ENCODE data around the gene KRT77.

Gene KRT77

DNA sequence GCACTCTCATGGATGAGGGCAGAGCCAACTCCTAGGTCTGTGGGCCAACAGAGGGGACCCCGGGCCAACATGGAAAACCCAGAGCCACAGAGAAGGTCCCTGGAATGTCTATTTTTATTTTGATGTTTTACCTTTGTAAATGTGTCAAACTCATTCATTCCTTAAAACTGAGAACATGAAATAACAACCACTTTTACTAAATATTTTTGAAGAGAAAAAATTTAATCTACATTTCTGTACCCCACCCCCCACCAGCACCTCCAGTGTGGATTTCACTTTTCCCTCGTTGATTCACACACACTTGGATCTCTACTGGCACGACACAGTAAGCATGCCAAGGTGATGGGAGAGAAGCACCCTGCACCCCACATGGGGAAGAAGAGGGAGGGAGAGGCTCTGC is 6.7 kb downstream of the KRT77 start:
- Mint-ChIP-seq H3K4me3 (no peak overlapping the region), H3K9me3 (no peaks in the 10 kb centered on the region), H3K27me3 (peaks cover 24 to 79% of the 10 kb centered on the region in 2 donors), H3K27ac (no peak overlapping the region), H3K4me1 (ENCODE audit: low read depth in 2 of 2) (peaks cover 10 to 14% of the 10 kb centered on the region in 2 donors), H3K36me3 (ENCODE audit: insufficient read depth) (peaks cover 2% of the 10 kb centered on the region)
- DNase-seq (no peak), ATAC-seq (replicated peaks) (no peak)

DNA sequence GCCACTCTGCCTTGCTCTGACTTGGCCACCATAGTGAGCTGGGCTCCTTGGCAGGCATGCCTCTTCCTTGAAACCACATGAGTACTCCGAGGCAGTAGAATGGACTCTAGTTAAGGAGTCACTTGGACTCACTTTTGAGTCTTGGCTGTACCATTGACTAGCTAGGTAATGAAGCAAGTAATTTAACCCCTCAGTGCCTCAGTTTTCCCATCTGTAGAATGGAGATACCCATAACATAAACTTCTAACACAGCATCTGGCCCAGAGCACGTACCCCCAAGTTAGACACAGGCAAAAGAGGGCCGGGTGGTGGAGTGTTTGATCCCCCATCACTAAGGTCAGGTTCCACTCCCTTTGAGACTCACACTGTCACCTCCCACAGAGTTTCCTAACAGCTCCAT is 8.3 kb downstream of the KRT77 start:
- Mint-ChIP-seq H3K4me3 (no peak overlapping the region), H3K9me3 (no peaks in the 10 kb centered on the region), H3K27me3 (peaks cover 19 to 71% of the 10 kb centered on the region in 2 donors), H3K27ac (no peak overlapping the region), H3K4me1 (ENCODE audit: low read depth in 2 of 2) (peaks cover 19 to 24% of the 10 kb centered on the region in 2 donors), H3K36me3 (ENCODE audit: insufficient read depth) (peaks cover 5% of the 10 kb centered on the region)
- DNase-seq (no peak), ATAC-seq (replicated peaks) (no peak)

DNA sequence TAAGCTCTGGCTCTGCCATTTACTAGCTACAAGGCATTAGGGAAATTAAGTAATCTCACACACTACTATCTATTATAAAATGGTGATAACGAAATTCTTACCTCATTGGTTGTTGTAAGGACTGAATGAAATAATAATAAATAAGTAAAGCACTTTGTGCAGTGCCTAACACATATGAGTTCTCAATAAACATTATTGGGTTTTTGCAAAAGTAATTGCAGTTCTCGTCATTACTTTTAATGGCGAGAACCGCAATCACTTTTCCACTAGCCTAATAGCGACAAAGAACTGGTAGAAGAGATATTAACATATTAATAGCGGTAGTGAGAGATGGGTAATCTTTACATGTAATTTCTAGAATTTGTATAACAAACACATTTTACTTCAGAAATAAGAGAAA is 9.2 kb downstream of the KRT77 start:
- peaks cover 19 to 24% of the 10 kb centered on the region in 2 donors for H3K4me1 Mint-ChIP-seq (ENCODE audit: low read depth in 2 of 2)
- peaks cover 19 to 63% of the 10 kb centered on the region in 2 donors for H3K27me3 Mint-ChIP-seq
- ATAC-seq (replicated peaks) (no peak), DNase-seq (no peak)
- peaks cover 3% of the 10 kb centered on the region for H3K36me3 Mint-ChIP-seq (ENCODE audit: insufficient read depth)
- no peaks in the 10 kb centered on the region for H3K9me3 Mint-ChIP-seq
- no peak overlapping the region for H3K4me3 Mint-ChIP-seq
- no peak overlapping the region for H3K27ac Mint-ChIP-seq

DNA sequence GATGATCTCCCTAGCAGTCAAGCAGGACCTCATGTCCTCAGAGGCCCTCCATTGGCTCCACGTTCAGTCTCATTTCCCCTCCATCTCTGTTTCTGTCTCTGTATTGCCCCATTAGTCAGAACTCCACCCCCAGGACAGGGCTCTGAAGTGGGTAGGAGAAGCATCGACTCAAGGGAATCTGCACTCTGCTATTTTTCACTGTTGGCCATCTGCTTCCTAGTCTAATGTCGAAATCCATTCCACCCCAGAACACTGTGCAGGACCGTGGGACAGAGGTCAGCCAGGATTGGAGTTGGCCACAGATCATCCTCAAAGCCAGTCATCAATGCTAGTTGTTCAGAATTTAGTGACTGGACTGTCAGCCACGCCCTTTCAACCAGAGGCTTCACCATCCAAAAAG is 10.1 kb downstream of the KRT77 start:
- Mint-ChIP-seq H3K36me3 (ENCODE audit: insufficient read depth) (peaks cover 3% of the 10 kb centered on the region), H3K4me1 (ENCODE audit: low read depth in 2 of 2) (peaks cover 19 to 24% of the 10 kb centered on the region in 2 donors), H3K27ac (no peak overlapping the region), H3K4me3 (no peak overlapping the region), H3K27me3 (peaks cover 19 to 62% of the 10 kb centered on the region in 2 donors), H3K9me3 (no peaks in the 10 kb centered on the region)
- ATAC-seq (replicated peaks) (no peak), DNase-seq (no peak)

DNA sequence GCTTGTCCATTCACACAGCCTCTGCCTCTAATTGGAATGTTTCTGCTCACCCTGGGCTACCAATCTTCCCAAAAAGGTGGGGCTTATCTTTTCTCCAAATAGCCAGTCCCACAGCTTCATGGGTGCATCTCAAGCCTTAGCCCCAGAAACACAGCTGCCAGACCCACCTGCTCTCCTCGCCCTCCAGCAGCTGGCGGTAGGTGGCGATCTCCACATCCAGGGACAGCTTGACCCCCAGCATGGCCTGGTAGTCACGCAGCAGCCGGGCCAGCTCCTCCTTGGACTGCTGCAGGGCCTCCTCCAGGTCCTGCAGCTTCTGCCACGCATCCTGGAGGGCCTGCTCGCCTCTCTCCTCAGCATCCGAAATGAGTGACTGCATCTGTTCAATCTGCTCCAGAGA is 11.1 kb downstream of the KRT77 start:
- H3K4me1 Mint-ChIP-seq (ENCODE audit: low read depth in 2 of 2): peaks cover 26 to 27% of the 10 kb centered on the region in 2 donors
- peak overlapping the region; percentile 60 to 91 for H3K4me3 Mint-ChIP-seq
- H3K36me3 Mint-ChIP-seq (ENCODE audit: insufficient read depth): peaks cover 3% of the 10 kb centered on the region
- no peak overlapping the region for H3K27ac Mint-ChIP-seq
- DNase-seq: no peak
- peaks cover 11 to 62% of the 10 kb centered on the region in 2 donors for H3K27me3 Mint-ChIP-seq
- no peaks in the 10 kb centered on the region for H3K9me3 Mint-ChIP-seq
- no peak for ATAC-seq (replicated peaks)

DNA sequence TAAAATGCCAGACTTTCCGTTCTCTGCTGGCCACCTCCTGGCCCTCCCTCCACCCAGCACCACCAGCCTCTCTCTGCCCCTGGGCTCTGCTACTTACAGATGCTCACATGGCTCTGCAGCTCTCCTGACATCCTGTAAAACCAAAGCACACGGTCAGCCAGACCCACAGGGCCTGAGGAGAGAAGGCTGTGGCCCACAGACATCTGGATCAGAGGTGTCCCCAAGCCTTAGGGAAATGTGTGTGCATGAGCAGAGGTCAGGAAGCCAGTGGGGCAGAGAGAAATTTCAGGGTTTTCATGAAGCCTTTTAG is 11.5 kb downstream of the KRT77 start:
- DNase-seq (no peak), ATAC-seq (replicated peaks) (no peak)
- Mint-ChIP-seq H3K27ac (peak overlapping the region; percentile 56 to 76), H3K4me3 (peak overlapping the region; percentile 80 to 91), H3K4me1 (ENCODE audit: low read depth in 2 of 2) (peaks cover 28% of the 10 kb centered on the region in 2 donors), H3K36me3 (ENCODE audit: insufficient read depth) (peaks cover 3% of the 10 kb centered on the region), H3K9me3 (no peaks in the 10 kb centered on the region), H3K27me3 (peaks cover 11 to 62% of the 10 kb centered on the region in 2 donors)

DNA sequence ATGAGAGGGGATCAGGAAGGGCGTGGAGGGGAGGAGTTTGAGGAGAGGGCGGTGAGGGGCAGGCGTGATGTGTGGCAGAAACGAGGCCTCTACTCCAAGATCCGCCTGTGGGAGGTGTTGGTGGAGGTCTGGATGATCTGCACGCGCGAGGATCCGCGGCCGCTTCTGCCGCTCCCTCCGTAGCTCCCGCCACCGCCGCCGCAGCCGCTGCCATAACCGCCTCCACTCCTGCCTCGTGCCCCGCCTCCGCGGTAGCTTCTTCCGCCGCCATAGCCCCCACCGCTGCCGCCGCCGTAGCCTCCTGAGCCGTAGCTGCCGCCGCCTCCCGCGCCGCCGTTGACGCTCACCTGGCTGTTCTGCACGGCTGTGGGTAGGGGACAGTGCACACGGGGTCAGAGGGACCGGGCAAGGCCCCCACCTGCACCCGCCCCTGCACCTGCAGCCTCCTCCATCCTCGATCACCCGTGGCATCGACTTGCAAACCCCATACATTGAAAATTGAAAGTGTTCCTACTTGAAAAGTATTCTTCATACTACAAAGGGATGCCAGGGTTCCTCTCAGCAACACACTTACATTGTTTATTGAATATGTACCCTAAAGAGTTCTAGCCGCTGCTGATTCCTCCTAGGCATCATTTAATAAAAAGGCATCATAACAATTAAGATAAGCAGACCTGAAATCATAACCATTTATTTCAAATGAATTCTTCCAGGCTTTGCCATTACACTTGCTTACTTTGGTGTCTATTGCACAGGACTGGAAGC is 12.1 kb downstream of the KRT77 start:
- DNase-seq (peak; percentile 30 to 48 (median 43)), ATAC-seq (replicated peaks) (peak; percentile 82)
- H3K36me3 Mint-ChIP-seq (ENCODE audit: insufficient read depth): peaks cover 3% of the 10 kb centered on the region
- peak overlapping the region; percentile 80 to 91 for H3K4me3 Mint-ChIP-seq
- H3K9me3 Mint-ChIP-seq: no peaks in the 10 kb centered on the region
- peaks cover 28% of the 10 kb centered on the region in 2 donors for H3K4me1 Mint-ChIP-seq (ENCODE audit: low read depth in 2 of 2)
- H3K27me3 Mint-ChIP-seq: peaks cover 16 to 62% of the 10 kb centered on the region in 2 donors
- H3K27ac Mint-ChIP-seq: peak overlapping the region; percentile 56 to 76

DNA sequence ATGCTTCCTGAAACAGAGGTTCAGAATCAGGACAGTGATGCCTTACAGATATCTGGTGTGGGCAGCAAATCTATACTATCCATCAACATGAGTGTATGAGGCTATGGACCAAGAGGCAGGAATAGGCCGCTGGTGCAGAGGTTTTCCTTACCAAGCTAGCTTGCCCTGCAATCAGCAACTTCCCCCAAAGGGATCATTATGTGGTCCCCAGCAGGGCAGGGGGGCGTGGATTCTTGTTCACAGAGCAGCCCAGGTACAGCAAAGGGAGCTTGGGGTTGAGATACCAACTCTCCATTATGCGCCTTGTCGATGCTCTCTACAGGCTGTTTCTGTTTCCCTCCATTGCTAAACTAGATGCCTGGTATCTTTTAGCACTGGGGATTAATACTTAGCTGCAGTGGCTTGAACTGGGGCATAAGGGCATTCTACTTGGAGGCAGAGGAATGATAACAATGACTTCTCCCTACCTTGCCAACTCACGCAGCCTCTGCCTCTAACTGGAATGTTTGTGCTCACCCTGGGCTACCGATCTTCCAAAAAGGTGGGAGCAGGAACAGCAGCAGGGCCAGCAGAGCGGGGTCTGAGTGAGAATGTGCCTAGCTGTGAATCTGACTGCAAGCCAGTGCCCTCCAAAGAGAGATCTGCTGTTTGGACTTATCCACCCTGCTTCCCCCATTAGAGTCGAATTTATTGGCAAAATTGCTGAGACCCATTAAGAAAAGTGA is 12.8 kb downstream of the KRT77 start:
- peaks cover 16 to 55% of the 10 kb centered on the region in 2 donors for H3K27me3 Mint-ChIP-seq
- H3K4me3 Mint-ChIP-seq: peak overlapping the region; percentile 80 to 91
- H3K4me1 Mint-ChIP-seq (ENCODE audit: low read depth in 2 of 2): peaks cover 28% of the 10 kb centered on the region in 2 donors
- no peaks in the 10 kb centered on the region for H3K9me3 Mint-ChIP-seq
- H3K36me3 Mint-ChIP-seq (ENCODE audit: insufficient read depth): peaks cover 3% of the 10 kb centered on the region
- no peak for DNase-seq
- peak overlapping the region; percentile 56 to 76 for H3K27ac Mint-ChIP-seq
- ATAC-seq (replicated peaks): peak; percentile 7

DNA sequence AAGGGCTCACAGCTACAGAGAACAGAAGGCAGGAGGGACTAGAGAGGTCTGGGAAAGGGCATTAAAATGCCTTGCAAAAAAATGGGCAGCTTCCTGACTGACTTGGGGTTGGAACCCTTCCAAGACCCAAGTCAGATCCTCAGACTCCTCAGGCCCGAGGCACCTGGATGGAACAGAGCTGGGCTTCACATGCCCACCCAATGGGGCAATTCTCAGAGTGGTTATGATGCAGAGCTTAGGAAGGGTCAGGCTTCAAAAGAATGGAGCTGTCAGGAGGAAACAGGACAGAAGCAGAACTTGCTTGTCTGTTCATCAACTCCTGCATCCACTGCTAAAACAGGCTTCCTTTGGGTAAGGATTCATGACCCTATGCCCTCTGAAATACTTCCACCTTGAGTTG is 13.4 kb downstream of the KRT77 start:
- Mint-ChIP-seq H3K4me1 (ENCODE audit: low read depth in 2 of 2) (peaks cover 28% of the 10 kb centered on the region in 2 donors), H3K27ac (no peak overlapping the region), H3K27me3 (peaks cover 16 to 50% of the 10 kb centered on the region in 2 donors), H3K36me3 (ENCODE audit: insufficient read depth) (peaks cover 3% of the 10 kb centered on the region), H3K9me3 (no peaks in the 10 kb centered on the region), H3K4me3 (peak overlapping the region in 1 of 2 donors; percentile 31)
- DNase-seq (no peak), ATAC-seq (replicated peaks) (no peak)

DNA sequence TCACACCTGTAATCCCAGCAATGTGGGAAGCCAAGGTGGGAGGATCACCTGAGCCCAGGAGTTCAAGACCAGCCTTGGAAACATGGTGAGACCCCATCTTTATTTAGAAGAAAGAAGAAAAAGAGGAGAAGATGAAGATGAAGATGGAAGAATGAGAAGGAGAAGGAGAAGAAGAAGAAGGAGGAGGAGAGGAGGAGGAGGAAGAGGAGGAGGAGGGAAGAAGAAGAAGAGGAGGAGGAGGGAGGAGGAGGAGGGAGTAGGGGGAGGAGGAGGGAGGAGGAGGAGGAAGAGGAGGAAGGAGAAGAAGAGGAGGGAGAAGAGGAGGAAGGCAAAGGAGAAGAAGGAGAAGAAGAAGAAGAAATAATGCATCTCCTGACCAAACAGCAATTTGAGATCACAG is 14.1 kb downstream of the KRT77 start:
- ATAC-seq (replicated peaks): no peak
- peaks cover 28% of the 10 kb centered on the region in 2 donors for H3K4me1 Mint-ChIP-seq (ENCODE audit: low read depth in 2 of 2)

DNA sequence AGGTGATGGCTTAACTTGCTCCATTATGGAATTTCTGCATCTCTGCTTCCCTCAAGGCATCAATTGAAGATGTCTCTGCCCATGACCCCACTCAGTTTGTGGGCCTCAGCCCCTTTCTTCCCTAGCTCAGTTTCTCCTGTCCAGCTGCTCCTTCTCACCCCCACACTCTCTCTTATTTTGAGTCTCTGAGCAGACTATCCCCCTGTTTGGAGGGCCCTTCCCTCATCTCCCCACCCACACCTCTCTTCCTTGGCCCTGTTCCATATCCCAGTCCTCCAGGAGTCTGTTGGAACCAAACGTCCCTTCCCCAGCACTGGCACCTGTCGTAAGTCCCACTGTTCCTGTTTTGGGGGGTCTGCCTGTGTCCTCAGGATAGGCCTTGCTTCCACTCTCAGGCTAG is 14.8 kb downstream of the KRT77 start:
- DNase-seq (no peak), ATAC-seq (replicated peaks) (no peak)
- Mint-ChIP-seq H3K4me1 (ENCODE audit: low read depth in 2 of 2) (peaks cover 28 to 33% of the 10 kb centered on the region in 2 donors), H3K27me3 (peaks cover 29 to 58% of the 10 kb centered on the region in 2 donors), H3K36me3 (ENCODE audit: insufficient read depth) (peaks cover 3% of the 10 kb centered on the region), H3K9me3 (no peaks in the 10 kb centered on the region), H3K27ac (no peak overlapping the region), H3K4me3 (no peak overlapping the region)

More for the DNA sequence above, 14.1 kb downstream of the KRT77 start:
- Mint-ChIP-seq H3K27me3 (peaks cover 21 to 51% of the 10 kb centered on the region in 2 donors), H3K27ac (no peak overlapping the region), H3K36me3 (ENCODE audit: insufficient read depth) (peaks cover 3% of the 10 kb centered on the region), H3K4me3 (peak overlapping the region in 1 of 2 donors; percentile 16), H3K9me3 (no peaks in the 10 kb centered on the region)
- DNase-seq: no peak

DNA sequence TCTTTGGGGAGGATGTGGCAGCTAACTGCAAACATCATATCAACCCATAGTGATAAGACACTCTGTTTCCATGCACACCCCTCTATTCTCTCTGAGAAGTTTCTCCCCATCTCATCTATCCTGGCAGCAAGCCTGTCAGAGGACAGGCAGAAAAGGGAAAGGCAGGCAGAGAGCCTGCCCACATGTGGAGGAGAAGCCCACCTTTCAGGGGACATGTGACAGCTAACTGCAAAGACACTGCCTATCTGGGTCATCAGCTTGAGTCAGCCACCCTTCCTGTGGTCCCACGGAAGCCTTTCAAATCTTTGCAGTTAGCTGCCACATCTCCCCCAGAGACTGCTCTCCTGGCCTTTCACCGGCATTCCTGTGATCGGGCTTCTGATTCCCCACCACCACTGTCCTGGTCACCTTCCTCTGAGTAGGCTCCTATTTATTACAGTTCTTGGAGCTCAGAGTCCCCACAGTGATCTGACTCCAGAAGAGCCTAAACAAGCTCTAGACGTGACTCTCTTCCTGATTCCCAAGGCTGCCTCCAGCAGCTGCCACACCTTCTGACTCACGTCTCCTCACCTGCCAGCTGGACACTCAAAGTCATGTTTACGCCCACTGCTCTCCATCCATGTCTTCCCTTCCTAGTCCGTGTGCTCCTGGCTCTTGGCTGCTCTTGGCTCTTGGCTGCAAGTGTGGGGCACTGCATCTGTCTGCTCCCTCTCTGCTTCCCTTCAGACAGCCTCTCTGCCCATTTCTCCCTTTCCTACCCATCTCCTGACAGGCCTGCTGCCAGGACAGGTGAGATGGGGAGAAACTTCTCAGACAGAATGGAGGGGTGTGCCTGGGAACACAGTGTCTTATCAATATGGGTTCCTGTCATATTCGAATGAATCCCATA is 15.6 kb downstream of the KRT77 start:
- DNase-seq: no peak
- peaks cover 27 to 32% of the 10 kb centered on the region in 2 donors for H3K4me1 Mint-ChIP-seq (ENCODE audit: low read depth in 2 of 2)
- peaks cover 23 to 54% of the 10 kb centered on the region in 2 donors for H3K27me3 Mint-ChIP-seq
- no peaks in the 10 kb centered on the region for H3K9me3 Mint-ChIP-seq
- ATAC-seq (replicated peaks): peak; percentile 25
- peaks cover 3% of the 10 kb centered on the region for H3K36me3 Mint-ChIP-seq (ENCODE audit: insufficient read depth)
- H3K4me3 Mint-ChIP-seq: no peak overlapping the region
- H3K27ac Mint-ChIP-seq: peak overlapping the region in 1 of 2 donors; percentile 71

Measured in effector memory CD8-positive, alpha-beta T cell (primary cell).